Measurements from ENCODE around the gene JSRP1. TPM values are rescaled to one million over a fixed set of nuclear protein-coding genes. Genes with fewer than 3 reads are reported as not detected.

The JSRP1 gene
- total and polyA plus RNA-seq, 4 donors = 0.25 to 0.45 (median 0.39) TPM; not detected in 1

- Histone ChIP-seq H3K4me3 (ENCODE audit: low read depth in 1 of 3, low read length in 3 of 3) (peak overlapping the region; percentile 74 to 91 (median 79)), H3K4me1 (ENCODE audit: control insufficient read depth in 4 of 4, insufficient read depth in 4 of 4, low read length in 3 of 4) (peaks cover 13 to 50% (median 37%) of the 10 kb centered on the region in 4 donors), H3K9me3 (ENCODE audit: control insufficient read depth in 4 of 4, low read length in 3 of 4) (no peaks in the 10 kb centered on the region), H3K36me3 (ENCODE audit: control insufficient read depth in 4 of 4, insufficient read depth in 3 of 4, low read depth in 1 of 4, low read length in 3 of 4) (peaks cover 4 to 9% (median 8%) of the 10 kb centered on the region in 4 donors), H3K9ac (ENCODE audit: low read depth in 1 of 2, low read length in 2 of 2) (peak overlapping the region; percentile 57 to 98), H3K27me3 (ENCODE audit: control insufficient read depth in 4 of 4, insufficient read depth in 4 of 4, low read length in 3 of 4) (no peaks in the 10 kb centered on the region), H3K27ac (ENCODE audit: low read depth in 1 of 2, low read length in 2 of 2) (peak overlapping the region; percentile 88 to 98)
- under 1% methylated on average over 103 of the region's 103 CpGs for WGBS
- DNase-seq (ENCODE audit: low spot score) = peak; percentile 99
- no peak for TF ChIP-seq HNF4G (IDR thresholded peaks at IDR 0.05)
- peak; percentile 94 for TF ChIP-seq TAF1 (conservative IDR thresholded peaks at IDR 0.05)
- peak; percentile 71 for TF ChIP-seq SP1 (IDR thresholded peaks at IDR 0.05)
- peak; percentile 8 for TF ChIP-seq MAX (IDR thresholded peaks at IDR 0.05)
- peak; percentile 97 for TF ChIP-seq YY1 (IDR thresholded peaks at IDR 0.05)
- TF ChIP-seq REST (IDR thresholded peaks at IDR 0.05) = peak; percentile 93
- TF ChIP-seq HNF4A (conservative IDR thresholded peaks at IDR 0.05) = no peak
- TF ChIP-seq EGR1 (IDR thresholded peaks at IDR 0.05; ENCODE audit: low read depth in 2 of 2) = peak in 1 of 2 donors; percentile 6
- peak in 1 of 2 donors; percentile 30 for TF ChIP-seq GABPA (IDR thresholded peaks at IDR 0.05 in 1 of 2, conservative IDR thresholded peaks at IDR 0.05 in 1 of 2)
Measured at GRCh38 chr19:2269244-2270156, 13.3 kb upstream of the JSRP1 start.

- TF ChIP-seq HNF4G (IDR thresholded peaks at IDR 0.05) = no peak
- TF ChIP-seq EGR1 (IDR thresholded peaks at IDR 0.05; ENCODE audit: low read depth in 2 of 2) = peak in 1 of 2 donors; percentile 34
- no peak for TF ChIP-seq ZBTB33 (IDR thresholded peaks at IDR 0.05)
- H3K27ac ChIP-seq (ENCODE audit: low read depth in 1 of 2, low read length in 2 of 2) = peak overlapping the region; percentile 66 to 78
- peaks cover 12 to 44% (median 33%) of the 10 kb centered on the region in 4 donors for H3K4me1 ChIP-seq (ENCODE audit: control insufficient read depth in 4 of 4, insufficient read depth in 4 of 4, low read length in 3 of 4)
- WGBS = under 1% methylated on average over 19 of the region's 19 CpGs
- no peaks in the 10 kb centered on the region for H3K9me3 ChIP-seq (ENCODE audit: control insufficient read depth in 4 of 4, low read length in 3 of 4)
- H3K36me3 ChIP-seq (ENCODE audit: control insufficient read depth in 4 of 4, insufficient read depth in 3 of 4, low read depth in 1 of 4, low read length in 3 of 4) = peaks cover 4 to 9% (median 8%) of the 10 kb centered on the region in 4 donors
- H3K9ac ChIP-seq (ENCODE audit: low read depth in 1 of 2, low read length in 2 of 2) = peak overlapping the region in 1 of 2 donors; percentile 88
- no peak for DNase-seq (ENCODE audit: low spot score)
- H3K27me3 ChIP-seq (ENCODE audit: control insufficient read depth in 4 of 4, insufficient read depth in 4 of 4, low read length in 3 of 4) = no peaks in the 10 kb centered on the region
- peak overlapping the region; percentile 63 to 74 (median 72) for H3K4me3 ChIP-seq (ENCODE audit: low read depth in 1 of 3, low read length in 3 of 3)
Measured at GRCh38 chr19:2268861-2269243, 12.6 kb upstream of the JSRP1 start.
